ENCODE data around the gene MPDZ. TPM values are rescaled to one million over a fixed set of nuclear protein-coding genes. Genes with fewer than 3 reads are reported as not detected.

MPDZ gene
- total RNA-seq, 1 experiment from 2014 or later: 46.7 TPM

DNA sequence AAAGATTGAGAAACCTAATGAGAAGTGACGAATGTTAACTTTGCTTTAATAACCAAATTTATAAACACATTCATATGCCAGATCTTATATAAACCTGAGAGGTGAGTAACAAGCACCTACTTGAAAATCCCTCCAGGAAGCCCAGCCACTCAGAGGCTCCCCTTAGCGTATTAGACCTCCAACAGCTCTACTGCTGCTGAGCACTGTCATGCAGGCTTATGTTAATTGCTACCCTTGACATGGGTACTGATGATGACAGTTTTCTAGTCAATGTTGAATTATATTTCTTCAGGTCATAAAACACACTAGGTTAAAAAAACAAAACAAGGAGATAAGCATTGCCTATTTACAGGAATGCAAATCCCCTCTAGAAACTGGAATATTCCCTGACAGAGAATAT, 161.2 kb downstream of the MPDZ start:
- Histone ChIP-seq H3K18ac (ENCODE audit: insufficient read length, low read depth, low read length) (no peak overlapping the region), H4K8ac (replicated peaks; ENCODE audit: insufficient read length, low read depth, low read length) (no peak overlapping the region), H3K4me2 (ENCODE audit: insufficient read depth, insufficient read length, low read length) (no peak overlapping the region), H2BK15ac (ENCODE audit: low read depth, low read length) (no peak overlapping the region), H3K56ac (ENCODE audit: insufficient read length, low read depth, low read length) (no peak overlapping the region), H3K9me3 (ENCODE audit: control insufficient read depth, low read depth, low read length) (no peaks in the 10 kb centered on the region), H2AK5ac (ENCODE audit: insufficient read length, low read length) (no peak overlapping the region), H3K9ac (ENCODE audit: extremely low read depth, insufficient read length, low read length) (no peak overlapping the region), H3K14ac (ENCODE audit: insufficient read depth, low read length) (no peak overlapping the region), H4K20me1 (ENCODE audit: control insufficient read depth, insufficient read depth, insufficient read length) (no peaks in the 10 kb centered on the region), H2BK5ac (ENCODE audit: insufficient read length, low read length) (no peak overlapping the region), H3K4ac (ENCODE audit: low read depth, low read length) (no peak overlapping the region), H3K27ac (ENCODE audit: insufficient read length, low read depth, low read length) (no peak overlapping the region), H3K23ac (ENCODE audit: insufficient read length, low read depth, low read length) (no peak overlapping the region), H2BK20ac (ENCODE audit: low read depth, low read length, poor library complexity, severe bottlenecking) (no peak overlapping the region), H3K79me1 (ENCODE audit: insufficient read depth, low read depth, low read length, poor library complexity, severe bottlenecking) (no peaks in the 10 kb centered on the region), H3K4me1 (ENCODE audit: insufficient read depth, low read length) (no peaks in the 10 kb centered on the region), H2AFZ (ENCODE audit: low read length) (no peak overlapping the region), H3K23me2 (ENCODE audit: insufficient read length, low read depth, low read length, poor library complexity, severe bottlenecking) (no peaks in the 10 kb centered on the region), H3K27me3 (ENCODE audit: insufficient read depth, low read length) (no peaks in the 10 kb centered on the region), H3T11ph (ENCODE audit: low read length) (no peak overlapping the region), H2BK12ac (ENCODE audit: insufficient read length, low read depth, low read length) (no peak overlapping the region), H4K5ac (ENCODE audit: insufficient read length, low read depth, low read length) (no peak overlapping the region), H2BK120ac (ENCODE audit: low read depth, low read length, poor library complexity, severe bottlenecking) (no peak overlapping the region), H4K91ac (ENCODE audit: insufficient read length, low read depth, low read length) (no peak overlapping the region), H3K79me2 (ENCODE audit: insufficient read depth, low read length) (no peaks in the 10 kb centered on the region)
- no peak for TF ChIP-seq CTCF (conservative IDR thresholded peaks at IDR 0.05)
- Mint-ChIP-seq H3K27me3 (ENCODE audit: low read depth) (no peaks in the 10 kb centered on the region), H3K36me3 (ENCODE audit: insufficient read depth in 1 of 3, low read depth in 3 of 3) (peaks cover 5 to 21% (median 16%) of the 10 kb centered on the region in 3 experiments; a peak in 6 of 7 replicates), H3K27ac (no peak overlapping the region), H3K4me1 (peaks cover 11 to 13% of the 10 kb centered on the region in 2 experiments), H3K9me3 (no peaks in the 10 kb centered on the region), H3K4me3 (no peak overlapping the region)
- no CpG with 5 or more reads among the region's 2 CpGs for WGBS (ENCODE audit: extremely low coverage, insufficient read length, low lambda C conversion rate)
- no peak for DNase-seq
